Lower leg skin (tissue), 4 donors: ENCODE data around the gene TAGLN. TPM values are rescaled to one million over a fixed set of nuclear protein-coding genes. Genes with fewer than 3 reads are reported as not detected.

ENCODE experiments used
- DNase-seq, 2 donors: peaks; one replicate each; pipeline ENCODE4 v3.0.0-alpha.2; 2019; ENCODE audit warnings: low spot score in 2 of 2
- H3K4me3 ChIP-seq: fragments of 200-600 bp; sonication (generic); 2 replicates; pipeline ENCODE4 v1.5.1; 2017; ENCODE audit warnings: mild to moderate bottlenecking, low read depth; ENCODE audit not compliant: poor library complexity, severe bottlenecking
- POLR2A ChIP-seq, 2 donors: fragments of 450-650 bp; IDR thresholded peaks; one replicate each; pipeline ENCODE4 v1.6.1; 2016 to 2017; ENCODE audit warnings: antibody characterized with exemption in 2 of 2, mild to moderate bottlenecking in 1 of 2, moderate library complexity in 1 of 2
- WGBS, 2 donors: methylation state at CpG; one replicate each; pipeline ENCODE4 v1.1.5; 2018; 5-methylcytosine and 5-hydroxymethylcytosine counted together
- intact Hi-C: fragments of 100-400 bp; cut with DNase I; formaldehyde crosslinking; loops from one replicate; pipeline ENCODE4 v1.15.0; 2023; ENCODE audit warnings: low total_unique reads
- total RNA-seq, 4 donors: library from RNA; depleted of rRNA; stranded (reverse); fragments of >200 nt; gene quantifications; one replicate each; pipeline ENCODE4 v1.1.0, GENCODE V29; 2016
- TF ChIP-seq, protein P1 (sequence below), 3 donors: fragments of 450-650 bp; IDR thresholded peaks; one replicate each; pipeline ENCODE4 v1.5.1; 2016; ENCODE audit warnings: antibody characterized with exemption in 3 of 3, mild to moderate bottlenecking in 3 of 3, moderate library complexity in 2 of 3

The TAGLN gene
- total RNA-seq, 4 donors from 2014 or later = 122 to 450 (median 233) TPM

DNA sequence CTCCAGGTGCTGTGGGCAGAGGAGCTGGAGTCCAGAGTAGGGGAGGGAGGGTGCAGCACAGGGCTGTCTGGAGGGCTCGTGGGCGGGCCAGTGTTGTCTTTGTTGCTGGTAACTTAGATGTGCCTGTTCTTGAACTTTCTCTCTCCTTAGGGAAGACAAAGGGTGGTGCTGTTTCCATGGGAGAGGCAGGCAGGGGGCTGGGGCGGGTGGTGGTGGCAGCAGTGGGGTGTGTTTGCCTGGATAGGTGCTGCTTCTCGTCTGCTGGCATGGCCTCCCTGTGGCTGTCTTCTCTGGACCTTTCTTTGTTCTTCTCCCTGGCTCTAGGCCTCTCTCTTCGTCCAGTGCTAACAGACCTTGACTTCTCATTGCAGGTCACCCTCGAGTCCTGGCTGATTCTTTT is 12.2 kb upstream of the TAGLN start:
- no peak overlapping the region for H3K4me3 ChIP-seq
- peak in 1 of 2 donors; percentile 70 for DNase-seq
- 76 to 79% methylated on average over 6 of the region's 6 CpGs for WGBS, 2 donors

DNA sequence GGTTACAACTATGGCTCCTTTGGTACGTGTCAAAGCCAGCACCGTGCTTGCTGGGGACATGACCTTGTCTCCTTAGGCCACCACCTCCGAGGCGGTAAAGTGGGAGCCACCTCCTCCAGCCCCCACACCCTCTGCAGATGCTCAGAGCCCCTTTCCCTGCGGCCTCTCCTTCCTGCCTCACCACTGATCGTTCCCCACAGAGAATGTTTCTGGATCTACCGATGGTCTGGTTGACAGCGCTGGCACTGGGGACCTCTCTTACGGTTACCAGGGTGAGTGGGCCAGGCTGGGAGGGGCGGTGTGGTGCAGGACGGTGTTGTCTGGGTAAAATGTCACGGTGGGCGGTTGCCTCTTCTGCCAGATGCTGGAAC is 11.8 kb upstream of the TAGLN start:
- H3K4me3 ChIP-seq = no peak overlapping the region
- peak in 1 of 2 donors; percentile 83 for DNase-seq
- WGBS, 2 donors = 89% methylated on average over 13 of the region's 13 CpGs
- intact Hi-C loops = no loop called here
- TF ChIP-seq, protein P1, sequence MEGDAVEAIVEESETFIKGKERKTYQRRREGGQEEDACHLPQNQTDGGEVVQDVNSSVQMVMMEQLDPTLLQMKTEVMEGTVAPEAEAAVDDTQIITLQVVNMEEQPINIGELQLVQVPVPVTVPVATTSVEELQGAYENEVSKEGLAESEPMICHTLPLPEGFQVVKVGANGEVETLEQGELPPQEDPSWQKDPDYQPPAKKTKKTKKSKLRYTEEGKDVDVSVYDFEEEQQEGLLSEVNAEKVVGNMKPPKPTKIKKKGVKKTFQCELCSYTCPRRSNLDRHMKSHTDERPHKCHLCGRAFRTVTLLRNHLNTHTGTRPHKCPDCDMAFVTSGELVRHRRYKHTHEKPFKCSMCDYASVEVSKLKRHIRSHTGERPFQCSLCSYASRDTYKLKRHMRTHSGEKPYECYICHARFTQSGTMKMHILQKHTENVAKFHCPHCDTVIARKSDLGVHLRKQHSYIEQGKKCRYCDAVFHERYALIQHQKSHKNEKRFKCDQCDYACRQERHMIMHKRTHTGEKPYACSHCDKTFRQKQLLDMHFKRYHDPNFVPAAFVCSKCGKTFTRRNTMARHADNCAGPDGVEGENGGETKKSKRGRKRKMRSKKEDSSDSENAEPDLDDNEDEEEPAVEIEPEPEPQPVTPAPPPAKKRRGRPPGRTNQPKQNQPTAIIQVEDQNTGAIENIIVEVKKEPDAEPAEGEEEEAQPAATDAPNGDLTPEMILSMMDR (IDR thresholded peaks at IDR 0.05) = no peak
- TF ChIP-seq POLR2A (IDR thresholded peaks at IDR 0.05) = no peak

More for the DNA sequence above, 12.2 kb upstream of the TAGLN start:
- intact Hi-C loops = no loop called here
- TF ChIP-seq POLR2A (IDR thresholded peaks at IDR 0.05) = no peak
- TF ChIP-seq, protein P1 (IDR thresholded peaks at IDR 0.05) = no peak

- TF ChIP-seq, protein P1 (IDR thresholded peaks at IDR 0.05) = no peak
- TF ChIP-seq POLR2A (IDR thresholded peaks at IDR 0.05) = no peak
- DNase-seq = peak in 1 of 2 donors; percentile 74
- intact Hi-C loops = no loop called here
- WGBS, 2 donors = 91 to 94% methylated on average over 16 of the region's 16 CpGs
- no peak overlapping the region for H3K4me3 ChIP-seq
Measured at GRCh38 chr11:117187799-117188481, 11.2 kb upstream of the TAGLN start.

DNA sequence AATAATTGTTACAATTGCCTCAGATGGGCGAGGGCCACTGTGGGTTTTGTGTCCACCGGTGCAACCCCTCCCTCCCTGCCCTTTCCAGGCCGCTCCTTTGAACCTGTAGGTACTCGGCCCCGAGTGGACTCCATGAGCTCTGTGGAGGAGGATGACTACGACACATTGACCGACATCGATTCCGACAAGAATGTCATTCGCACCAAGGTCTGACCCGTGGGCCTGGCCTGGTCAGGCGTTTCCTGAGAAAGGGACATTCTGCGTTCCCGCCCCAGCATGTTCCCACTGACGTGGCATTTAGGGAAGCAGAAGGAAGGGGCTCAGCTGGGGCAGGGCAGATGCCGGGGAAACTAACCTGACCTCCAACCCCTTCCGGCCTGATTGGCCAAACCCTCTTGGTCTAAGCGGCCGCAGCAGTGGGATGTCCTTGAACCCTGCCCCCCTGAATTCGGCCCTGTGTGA is 10.5 kb upstream of the TAGLN start:
- DNase-seq = peak in 1 of 2 donors; percentile 87
- no peak overlapping the region for H3K4me3 ChIP-seq
- WGBS, 2 donors = 85 to 87% methylated on average over 20 of the region's 20 CpGs
- intact Hi-C loops = no loop called here
- no peak for TF ChIP-seq POLR2A (IDR thresholded peaks at IDR 0.05)
- TF ChIP-seq, protein P1 (IDR thresholded peaks at IDR 0.05) = no peak

GRCh38 chr11:117189191-117189940 is 9.8 kb upstream of the TAGLN start:
- intact Hi-C loops = no loop called here
- no peak overlapping the region for H3K4me3 ChIP-seq
- peak in 1 of 2 donors; percentile 82 for DNase-seq
- TF ChIP-seq, protein P1 (IDR thresholded peaks at IDR 0.05) = no peak
- TF ChIP-seq POLR2A (IDR thresholded peaks at IDR 0.05) = no peak
- 84 to 88% methylated on average over 16 to 22 of the region's 22 CpGs for WGBS, 2 donors
